NCI-H2196 treated with DMSO at 0.1 percent for 48 hours (cell line): ENCODE data around the gene C3orf52.
A peak's percentile ranks its signal among the peaks of the same experiment; 100 is the strongest.
"Not testable (repeated sequence)": the region's sequence is repeated elsewhere in the genome, so short reads cannot be mapped to it uniquely, and the experiment has no call there.

Experiments used
- DNase-seq: peaks from one replicate; lab custom pipeline; 2025; ENCODE audit not compliant: unreplicated experiment; lab: John Stamatoyannopoulos, UW

C3orf52 gene, protein sequence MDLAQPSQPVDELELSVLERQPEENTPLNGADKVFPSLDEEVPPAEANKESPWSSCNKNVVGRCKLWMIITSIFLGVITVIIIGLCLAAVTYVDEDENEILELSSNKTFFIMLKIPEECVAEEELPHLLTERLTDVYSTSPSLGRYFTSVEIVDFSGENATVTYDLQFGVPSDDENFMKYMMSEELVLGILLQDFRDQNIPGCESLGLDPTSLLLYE

DNA sequence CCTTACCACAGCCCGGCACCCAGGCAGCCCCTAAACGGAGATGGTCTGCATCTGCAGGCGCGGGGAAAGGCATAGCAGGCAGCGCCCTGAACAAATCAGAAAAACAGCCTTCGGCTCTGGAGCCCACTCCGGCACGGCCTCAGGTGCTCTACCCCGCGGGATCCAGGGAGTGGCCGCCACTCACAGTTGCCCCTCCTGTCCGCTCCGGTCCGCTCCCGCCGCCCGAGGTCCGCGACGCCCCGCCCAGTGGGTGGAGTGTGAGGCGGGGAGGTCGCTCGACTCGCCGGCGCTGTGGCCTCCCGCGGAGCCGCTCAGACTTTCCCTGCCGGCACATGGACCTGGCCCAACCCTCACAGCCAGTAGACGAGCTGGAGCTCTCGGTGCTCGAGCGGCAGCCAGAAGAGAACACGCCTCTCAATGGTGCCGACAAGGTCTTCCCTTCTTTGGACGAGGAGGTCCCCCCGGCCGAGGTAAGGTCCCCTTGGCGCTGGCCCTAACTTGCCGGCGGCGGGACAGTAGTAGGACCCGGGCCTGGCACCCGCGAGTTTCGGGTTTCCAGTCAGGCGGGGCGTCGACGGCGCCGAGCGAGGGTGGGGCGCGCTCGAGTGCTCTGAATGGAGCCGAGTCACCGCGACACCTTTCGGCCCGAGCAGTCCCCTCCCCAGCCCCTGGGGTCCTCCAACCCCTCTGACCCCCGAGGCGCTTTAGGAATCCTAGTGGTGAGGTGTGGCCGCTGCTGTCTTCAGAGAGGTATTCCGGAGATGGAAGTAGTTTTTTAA lies at the start of gene C3orf52:
C3orf52 (plus strand) TSS at position 314 of the 779 bp plus-strand sequence; CDS start at position 333, 19 bp downstream.
- DNase-seq = peak; percentile 94

DNA sequence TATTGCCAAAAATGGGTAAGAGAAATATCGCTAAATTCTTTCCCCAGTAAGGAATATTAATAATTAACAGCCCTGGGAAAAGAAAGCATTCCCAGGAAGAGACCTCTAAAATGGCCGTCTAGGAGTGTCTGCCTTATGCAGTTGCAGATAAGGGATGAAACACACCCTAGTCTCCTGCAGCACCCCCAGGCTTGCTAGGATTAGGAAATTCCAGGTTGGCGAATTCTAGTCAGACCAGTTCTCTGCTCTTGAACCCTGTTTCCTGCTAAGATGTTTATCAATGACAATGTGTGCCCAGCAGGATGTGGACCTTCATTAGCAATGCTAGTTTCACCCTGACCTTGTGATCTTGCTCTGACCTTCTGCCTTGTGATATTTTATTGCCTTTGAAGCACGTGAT lies 49.0 kb upstream of the C3orf52 start:
- not testable (repeated sequence) for DNase-seq

DNA sequence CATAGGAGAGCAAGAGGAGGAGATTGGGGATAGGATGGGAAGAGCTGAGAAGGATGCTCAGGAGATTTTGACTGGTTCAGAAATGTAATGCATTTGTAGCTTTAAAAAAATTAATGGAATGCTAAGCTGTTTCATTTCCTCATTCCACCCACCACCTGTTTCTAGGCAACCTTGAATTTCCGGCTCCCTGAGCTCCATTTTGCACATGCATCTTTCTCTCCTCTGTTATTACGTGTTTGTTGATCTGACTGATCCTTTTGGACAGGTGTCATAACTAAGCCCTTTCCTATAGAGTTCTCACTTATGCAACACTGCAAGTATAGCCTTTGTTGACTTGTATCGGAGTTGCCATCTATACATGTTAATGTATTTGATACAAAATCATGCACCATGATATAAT lies 47.3 kb upstream of the C3orf52 start:
- DNase-seq = peak; percentile 34

DNA sequence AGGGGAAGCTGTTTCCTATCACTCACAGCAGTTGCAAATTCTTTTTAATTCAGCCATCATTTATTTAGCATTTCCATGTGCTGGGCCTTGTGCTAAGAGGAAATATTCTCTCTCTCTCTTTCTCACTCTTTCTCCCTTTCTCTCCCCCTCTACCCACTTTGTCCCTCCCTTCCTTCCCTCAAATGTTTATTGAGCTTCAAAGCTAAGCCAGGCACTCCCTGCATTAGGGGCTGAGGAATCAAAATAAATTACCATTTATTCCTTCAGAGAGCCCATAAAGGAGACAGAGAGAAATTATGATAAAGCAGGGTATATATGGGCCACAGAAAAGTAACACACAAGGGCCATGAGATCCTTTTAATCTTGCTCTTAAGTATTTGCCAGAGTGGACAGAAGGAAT lies 44.9 kb upstream of the C3orf52 start:
- DNase-seq = no peak

DNA sequence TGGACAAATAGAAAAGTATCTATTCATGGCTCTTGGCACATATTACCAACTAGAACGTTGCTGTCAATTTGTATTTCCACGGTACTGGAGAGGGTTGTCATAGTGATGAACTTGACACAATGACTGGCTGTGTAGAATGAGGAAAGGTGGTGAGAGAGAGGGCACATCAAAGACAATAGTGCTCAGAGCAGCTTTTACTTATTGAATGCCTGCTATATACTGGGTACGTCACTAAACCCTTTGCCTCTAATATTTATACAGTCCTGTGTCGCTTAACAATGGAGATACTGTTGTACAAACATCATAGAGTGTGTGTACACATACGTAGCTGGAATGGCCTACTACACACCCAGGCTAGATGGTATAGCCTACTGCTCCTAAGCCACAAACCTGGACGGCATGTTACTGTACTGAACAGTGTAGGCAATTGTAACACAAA lies 43.3 kb upstream of the C3orf52 start:
- DNase-seq = peak; percentile 96

DNA sequence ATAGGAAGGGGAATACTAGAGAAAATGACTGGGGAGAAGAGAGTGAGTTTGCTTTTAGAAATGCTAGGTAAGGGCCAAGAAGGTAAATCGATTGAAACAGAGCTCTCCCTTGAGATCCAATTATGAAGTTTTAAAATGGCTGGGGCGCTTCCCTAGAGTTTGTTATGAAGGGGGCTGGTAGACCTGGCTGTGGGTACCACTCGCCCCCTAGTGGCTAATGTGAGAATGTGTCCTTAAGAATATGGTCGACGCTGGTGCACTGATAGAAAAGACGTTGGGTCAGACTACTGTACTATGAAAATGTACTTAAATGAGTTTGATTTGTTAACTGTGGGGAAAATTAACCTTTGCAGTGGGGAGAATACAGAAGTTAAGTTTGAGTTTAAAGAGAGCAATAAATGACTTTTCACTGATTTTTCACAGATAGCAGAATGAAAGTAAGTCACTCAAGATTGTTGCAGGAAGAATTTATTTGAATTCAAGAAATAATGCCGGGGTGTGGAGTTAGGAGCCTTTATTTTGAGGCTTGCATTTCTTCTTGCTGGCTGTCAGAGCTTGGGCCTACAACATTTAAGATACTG lies 42.5 kb upstream of the C3orf52 start:
- DNase-seq = peak; percentile 89

DNA sequence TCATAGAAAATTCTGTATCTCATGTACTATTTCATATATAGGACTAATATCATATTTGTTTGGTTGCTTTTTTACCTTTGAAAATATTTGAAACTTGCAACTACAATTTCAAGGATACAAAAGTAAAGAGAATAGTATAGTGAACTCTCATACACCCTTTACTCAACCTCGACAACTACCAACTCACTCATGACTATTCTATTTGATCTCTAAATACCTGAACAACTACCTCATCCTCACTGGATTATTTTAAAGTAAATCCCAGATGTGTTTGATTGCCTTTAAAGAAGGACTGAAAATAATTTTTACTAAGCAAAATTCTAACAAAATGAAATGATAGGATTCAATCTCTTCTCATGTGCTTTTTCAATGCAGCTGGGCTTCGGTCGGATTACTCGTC lies 39.6 kb upstream of the C3orf52 start:
- DNase-seq = no peak

DNA sequence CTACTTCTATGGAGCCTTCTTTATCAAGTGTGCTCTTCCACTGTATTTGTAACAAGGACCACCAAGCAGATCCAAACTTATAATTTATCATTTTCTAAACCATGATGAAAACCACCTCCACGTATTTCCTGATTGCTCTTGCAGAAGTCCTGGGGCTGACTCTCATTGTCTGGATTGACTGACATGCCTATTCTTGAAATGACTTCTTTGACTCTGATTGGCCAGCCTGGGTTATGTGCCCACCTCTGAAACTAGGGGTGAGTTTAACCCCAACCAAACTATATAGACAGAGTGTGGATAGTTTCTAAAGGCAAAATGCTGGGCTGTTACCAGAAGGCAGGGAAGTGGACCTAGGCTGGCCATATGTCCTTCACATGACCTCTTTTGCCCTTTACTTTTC lies 38.9 kb upstream of the C3orf52 start:
- no peak for DNase-seq

DNA sequence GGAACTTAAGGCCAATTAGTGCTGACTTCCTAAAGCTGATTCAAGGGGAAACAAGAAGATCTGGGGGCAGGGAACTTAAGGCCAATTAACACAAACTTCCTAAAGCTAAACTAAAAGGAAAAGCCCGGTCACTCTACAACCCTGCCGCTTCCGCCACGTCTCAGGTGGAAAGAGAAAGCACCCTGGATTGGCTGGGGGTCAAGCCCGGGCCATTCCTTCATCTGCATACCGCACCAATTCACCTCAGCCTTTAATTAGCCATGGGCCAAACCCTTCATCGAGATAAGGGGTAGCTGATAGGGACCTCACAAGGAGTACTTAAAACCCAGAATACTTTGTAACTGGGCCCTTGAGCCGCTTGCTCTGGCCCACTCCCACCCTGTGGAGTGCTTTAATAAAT lies 37.3 kb upstream of the C3orf52 start:
- DNase-seq = no peak

DNA sequence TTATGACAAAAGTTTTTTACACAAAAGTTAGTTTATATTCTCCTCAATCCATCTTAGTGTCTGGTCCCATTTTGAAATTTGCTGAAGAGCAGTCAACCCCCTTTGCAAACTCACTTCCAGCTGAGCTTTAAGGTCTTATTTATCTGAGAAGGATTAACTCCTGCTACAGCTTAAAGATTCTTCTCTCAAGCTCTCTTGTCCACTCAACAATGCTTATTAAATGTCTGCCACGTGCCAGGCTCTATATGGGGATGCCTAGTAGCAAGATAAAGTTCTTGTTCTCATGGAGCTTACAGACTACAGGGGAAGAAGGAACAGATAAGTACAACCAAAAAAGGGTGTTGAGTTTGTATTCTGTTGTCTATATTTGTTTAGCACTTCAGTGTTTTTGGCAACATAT lies 33.0 kb upstream of the C3orf52 start:
- DNase-seq = no peak

DNA sequence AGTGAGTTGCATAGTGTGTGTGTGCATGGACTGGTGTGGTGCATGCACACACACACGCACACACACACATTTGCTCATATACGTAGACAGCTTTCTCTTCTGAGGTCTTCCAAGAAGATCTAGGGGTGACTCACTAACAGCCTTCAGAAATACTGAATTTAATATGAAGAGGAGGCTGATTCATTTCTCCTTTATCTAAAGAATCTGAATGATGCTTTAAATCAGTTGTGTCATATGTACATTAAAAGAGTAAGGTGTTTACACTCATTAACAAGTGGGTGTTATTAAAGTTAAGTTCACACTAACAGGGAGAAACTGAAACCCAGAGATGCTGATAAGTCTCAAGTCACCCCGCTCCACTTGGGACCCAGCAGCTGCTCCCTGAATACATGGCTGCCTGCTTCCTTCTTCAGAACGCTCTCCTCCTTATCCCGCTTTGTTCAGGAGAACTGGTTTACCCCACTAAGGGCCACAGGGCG lies 29.7 kb upstream of the C3orf52 start:
- DNase-seq = no peak

DNA sequence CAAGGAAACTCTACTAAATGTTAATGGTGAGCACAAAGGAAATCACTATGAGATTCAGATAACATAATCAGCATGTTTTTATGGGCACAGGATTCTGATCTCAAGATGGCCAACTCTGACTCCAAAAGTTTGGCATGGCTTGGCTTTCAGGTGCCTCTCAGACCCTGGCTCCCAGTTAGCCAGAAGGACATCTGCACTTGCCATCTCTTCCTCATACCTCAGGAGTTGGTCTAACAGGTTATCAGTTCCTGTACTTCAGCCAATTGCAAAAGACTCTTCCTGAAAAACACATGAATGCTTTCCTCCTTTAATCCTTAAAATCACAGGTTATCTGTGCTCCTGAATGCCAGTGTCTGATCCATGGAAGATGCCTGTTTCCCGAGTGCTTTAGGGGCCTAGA lies 26.7 kb upstream of the C3orf52 start:
- no peak for DNase-seq

DNA sequence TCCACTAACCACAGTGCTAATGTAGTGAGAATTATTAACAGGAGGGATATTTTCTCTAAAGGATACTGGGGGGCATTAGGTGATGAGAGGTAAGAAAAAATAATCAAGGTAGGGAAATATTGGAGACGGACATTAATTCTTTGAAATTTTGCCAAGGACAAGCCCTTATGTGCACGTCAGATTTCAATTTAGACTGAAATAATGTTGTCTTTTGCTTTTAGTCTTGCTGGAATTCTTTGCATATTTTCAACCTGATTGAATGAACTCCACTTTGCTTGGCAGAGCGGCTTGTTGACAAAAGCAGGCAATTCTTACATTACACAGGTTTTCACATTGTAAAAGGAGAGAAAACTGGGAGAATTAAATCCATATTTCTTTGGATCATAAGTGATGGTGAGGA lies 25.0 kb upstream of the C3orf52 start:
- DNase-seq = no peak

DNA sequence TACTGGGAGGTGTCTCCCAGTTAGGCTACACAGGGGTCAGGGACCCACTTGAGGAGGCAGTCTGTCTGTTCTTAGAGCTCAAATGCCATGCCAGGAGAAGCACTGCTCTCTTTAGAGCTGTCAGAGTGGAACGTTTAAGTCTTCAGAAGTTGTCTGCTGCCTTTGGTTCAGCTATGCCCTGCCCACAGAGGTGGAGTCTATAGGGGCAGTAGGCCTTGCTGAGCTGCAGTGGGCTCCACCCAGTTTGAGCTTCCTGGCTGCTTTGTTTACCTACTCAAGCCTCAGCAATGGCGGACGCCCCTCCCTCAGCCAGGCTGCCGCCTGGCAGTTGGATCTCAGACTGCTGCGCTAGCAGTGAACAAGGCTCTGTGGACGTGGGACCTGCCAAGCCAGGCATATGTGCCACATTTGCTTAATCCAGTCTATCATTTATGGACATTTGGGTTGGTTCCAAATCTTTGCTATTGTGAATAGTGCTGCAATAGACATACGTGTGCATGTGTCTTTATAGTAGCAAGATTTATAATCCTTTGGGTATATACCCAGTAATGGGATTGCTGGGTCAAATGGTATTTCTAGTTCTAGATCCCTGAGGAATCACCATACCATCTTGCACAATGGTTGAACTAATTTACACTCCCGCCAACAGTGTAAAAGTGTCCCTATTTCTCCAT lies 13.7 kb upstream of the C3orf52 start:
- not testable (repeated sequence) for DNase-seq

DNA sequence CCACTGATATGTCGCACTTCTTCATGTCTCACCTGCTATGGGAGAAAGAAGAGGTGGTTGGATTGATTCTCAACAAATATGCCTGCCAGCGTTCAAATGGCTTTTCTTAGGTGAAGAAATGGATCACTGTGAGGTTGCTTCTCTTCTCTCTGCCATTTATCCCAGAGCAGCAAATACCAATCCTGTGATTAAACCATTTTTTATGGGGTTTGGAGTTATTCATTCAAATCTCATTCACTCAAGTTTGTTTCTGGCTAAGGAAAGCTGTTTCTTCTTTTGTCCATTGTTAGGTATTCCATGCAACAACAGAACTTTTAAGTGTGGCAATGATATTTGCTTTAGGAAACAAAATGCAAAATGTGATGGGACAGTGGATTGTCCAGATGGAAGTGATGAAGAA lies 12.2 kb upstream of the C3orf52 start:
- no peak for DNase-seq

DNA sequence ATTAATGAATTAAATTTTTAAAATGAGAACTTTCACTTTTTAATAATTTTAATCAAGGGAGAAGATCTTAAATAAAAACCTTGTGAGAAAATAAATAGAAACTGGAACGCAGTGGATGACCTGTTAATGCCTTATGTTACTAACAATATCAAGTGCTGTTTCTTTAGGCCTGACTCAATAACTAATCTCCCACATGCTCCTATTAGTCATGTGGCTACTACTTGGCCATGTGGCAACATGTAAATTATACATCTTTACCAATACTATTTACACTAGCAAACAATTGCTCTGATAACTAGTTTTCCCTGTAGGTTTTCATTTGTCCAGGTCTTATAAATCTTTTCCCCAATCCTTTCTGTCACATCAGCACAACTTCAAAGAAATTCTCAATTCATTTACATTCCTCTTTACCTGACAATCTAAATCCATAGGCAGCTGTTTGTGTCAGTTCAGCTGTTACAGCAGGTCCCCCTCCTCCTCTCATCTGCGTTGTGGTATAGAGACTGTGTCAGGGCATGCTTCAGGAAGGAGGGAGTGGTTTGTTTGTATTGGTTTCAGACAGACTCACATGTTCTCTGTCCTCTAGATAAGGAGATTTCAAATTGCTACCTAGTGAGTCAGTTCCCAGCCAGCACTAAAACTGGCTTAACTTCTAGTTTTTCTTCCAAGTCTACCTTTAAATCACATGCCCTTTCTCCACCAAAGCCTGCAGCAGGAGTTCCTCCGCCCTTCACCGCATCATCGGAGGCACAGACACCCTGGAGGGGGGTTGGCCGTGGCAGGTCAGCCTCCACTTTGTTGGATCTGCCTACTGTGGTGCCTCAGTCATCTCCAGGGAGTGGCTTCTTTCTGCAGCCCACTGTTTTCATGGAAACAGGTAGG lies 11.3 kb upstream of the C3orf52 start:
- peak; percentile 60 for DNase-seq

DNA sequence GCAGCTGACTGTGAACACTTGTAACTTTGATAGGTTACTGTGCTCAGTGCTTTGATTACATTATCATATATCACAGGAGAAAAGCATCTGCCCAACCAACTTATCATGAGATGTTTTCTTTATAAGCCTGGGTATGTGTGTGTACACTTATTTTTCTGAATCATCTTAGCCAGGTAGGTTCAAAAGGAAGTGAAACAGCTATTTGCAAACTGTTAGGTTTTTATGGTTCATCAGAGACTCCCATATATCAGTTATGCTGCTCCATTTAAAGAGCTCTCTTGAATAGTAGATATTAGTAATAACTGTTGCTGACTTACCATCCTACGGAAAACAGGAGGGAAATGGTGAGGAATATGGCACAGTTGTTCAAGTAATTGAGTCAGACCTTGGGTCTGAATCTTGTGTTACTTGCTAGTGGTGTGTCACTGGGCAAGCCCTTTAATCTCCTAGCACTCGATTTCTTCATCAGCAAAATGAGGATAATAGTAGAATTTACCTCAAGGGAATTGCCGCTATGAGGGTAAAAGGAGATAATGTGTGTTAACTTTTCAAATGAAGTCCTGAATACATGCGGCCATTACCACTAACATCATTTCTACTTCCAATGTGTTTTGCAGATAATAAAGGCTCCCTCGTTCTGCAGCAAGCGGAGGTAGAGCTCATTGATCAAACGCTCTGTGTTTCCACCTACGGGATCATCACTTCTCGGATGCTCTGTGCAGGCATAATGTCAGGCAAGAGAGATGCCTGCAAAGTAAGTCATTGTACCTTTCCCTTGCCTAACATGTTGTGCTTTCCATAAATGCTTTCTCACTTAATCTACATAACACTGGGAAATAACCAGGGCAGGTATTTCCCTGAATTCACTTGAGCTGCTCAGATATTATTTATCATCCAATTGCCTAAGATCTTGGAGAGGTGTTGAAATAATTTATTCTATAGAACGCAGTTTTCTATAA lies 7.8 kb upstream of the C3orf52 start:
- no peak for DNase-seq

DNA sequence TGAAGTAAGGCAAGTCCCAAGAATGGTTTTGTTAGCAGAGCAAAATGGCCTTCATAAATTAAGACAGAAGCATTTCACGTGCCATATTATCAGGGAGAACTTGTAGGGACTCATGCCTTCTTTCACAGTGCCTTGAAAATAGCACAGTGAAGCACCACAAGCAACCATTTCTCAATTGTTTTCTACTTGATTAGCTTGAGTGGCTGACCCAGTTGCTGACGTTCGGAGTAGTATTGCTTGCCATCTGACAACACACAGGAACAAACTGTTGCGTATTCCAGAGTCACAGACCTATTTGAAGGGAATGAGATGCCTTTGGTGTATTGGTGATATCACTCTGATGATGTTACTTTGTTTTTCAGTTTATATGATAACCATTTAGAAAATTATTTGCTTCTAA lies 3.0 kb upstream of the C3orf52 start:
- no peak for DNase-seq

DNA sequence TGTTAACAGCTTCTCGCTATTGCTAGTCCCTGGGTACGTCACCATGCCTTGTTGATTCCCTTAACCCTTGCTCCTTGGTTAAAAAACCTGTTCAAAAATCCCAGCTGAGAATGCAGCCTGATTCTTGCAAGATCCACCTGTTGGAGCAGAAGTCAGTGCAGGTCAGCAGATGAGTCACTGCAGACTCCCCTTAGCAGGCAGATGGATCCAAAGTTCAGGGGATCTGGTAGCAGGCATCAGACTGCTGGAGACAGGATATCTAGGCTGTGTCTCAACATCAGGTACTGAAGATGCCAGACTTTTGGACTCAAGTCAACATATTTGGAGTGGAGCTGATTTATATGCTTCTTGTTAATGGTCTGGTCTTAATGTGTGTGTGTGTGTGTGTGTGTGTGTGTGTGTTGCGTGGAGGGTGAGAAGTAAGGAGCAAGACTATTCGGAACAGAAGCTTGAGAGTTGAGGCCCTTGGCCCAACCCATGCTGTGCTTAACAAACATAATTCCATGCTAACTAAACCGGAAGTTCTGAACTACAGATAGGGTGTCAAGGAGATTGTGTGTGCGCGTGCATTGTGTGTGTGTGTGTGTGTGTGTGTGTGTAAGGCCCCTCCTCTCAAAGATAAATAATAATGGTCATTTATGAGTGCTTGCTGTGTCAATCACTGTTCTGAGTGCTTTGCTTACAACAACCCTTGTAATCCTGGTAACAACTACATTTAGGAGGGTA lies 1.0 kb upstream of the C3orf52 start:
- DNase-seq = no peak
